Natural killer cell (primary cell): ENCODE results near the gene ZNF764. TPM values are rescaled to one million over a fixed set of nuclear protein-coding genes. Genes with fewer than 3 reads are reported as not detected.
A peak's percentile ranks its signal among the peaks of the same experiment; 100 is the strongest.

ENCODE experiments used
- ATAC-seq, 3 donors: fragments of 150-1000 bp in 2 of 3; fragments of 200-7000 bp in 1 of 3; cut with Tn5 transposase; 1 replicate in 1 of 3; 2 replicates in 2 of 3; pipeline ENCODE4 v1.10.0; 2021; ENCODE audit warnings: mild to moderate bottlenecking in 2 of 3, moderate library complexity in 2 of 3
- DNase-seq, 2 donors: peaks; one replicate each; pipeline versions ENCODE4 v3.0.0 to v3.0.0-alpha.2; 2013 to 2021; ENCODE audit warnings: mixed read lengths in 1 of 2
- H3K27ac ChIP-seq: one replicate; pipeline ENCODE4 v1.5.1; 2013; ENCODE audit warnings: mild to moderate bottlenecking, low read length
- H3K27me3 ChIP-seq: one replicate; pipeline ENCODE4 v1.6.1; 2013; ENCODE audit warnings: low read length; ENCODE audit not compliant: control insufficient read depth, insufficient read depth
- H3K36me3 ChIP-seq: one replicate; pipeline ENCODE4 v1.6.1; 2013; ENCODE audit warnings: low read length; ENCODE audit not compliant: control insufficient read depth, insufficient read depth
- H3K4me1 ChIP-seq: one replicate; pipeline ENCODE4 v1.6.1; 2013; ENCODE audit warnings: low read length; ENCODE audit not compliant: control insufficient read depth, insufficient read depth
- H3K4me3 ChIP-seq: one replicate; pipeline ENCODE4 v1.5.1; 2013; ENCODE audit warnings: low read length
- H3K9me3 ChIP-seq: one replicate; pipeline ENCODE4 v1.6.1; 2013; ENCODE audit warnings: low read length; ENCODE audit not compliant: control insufficient read depth, insufficient read depth
- H3K27ac Mint-ChIP-seq, 2 donors: one replicate each; pipeline ENCODE4 v1.8.0; 2022; ENCODE audit warnings: mild to moderate bottlenecking in 2 of 2, mixed read lengths in 2 of 2, moderate library complexity in 1 of 2
- H3K27me3 Mint-ChIP-seq, 2 donors: one replicate each; pipeline ENCODE4 v1.8.0; 2022; ENCODE audit warnings: low read depth in 2 of 2, mixed read lengths in 2 of 2
- H3K36me3 Mint-ChIP-seq: one replicate; pipeline ENCODE4 v1.8.0; 2022; ENCODE audit warnings: mixed read lengths
- H3K4me1 Mint-ChIP-seq, 2 donors: one replicate each; pipeline ENCODE4 v1.8.0; 2022; ENCODE audit warnings: mixed read lengths in 2 of 2
- H3K4me3 Mint-ChIP-seq: one replicate; pipeline ENCODE4 v1.8.0; 2022; ENCODE audit warnings: mild to moderate bottlenecking, moderate library complexity, mixed read lengths
- H3K9me3 Mint-ChIP-seq, 2 donors: one replicate each; pipeline ENCODE4 v1.8.0; 2022; ENCODE audit warnings: mixed read lengths in 2 of 2
- CTCF ChIP-seq: fragments of 200-600 bp; IDR thresholded peaks from one replicate; pipeline ENCODE4 v1.8.0; 2022; ENCODE audit warnings: antibody characterized with exemption
- WGBS: methylation state at CpG from one replicate; pipeline ENCODE4 v1.1.7; 2013; ENCODE audit warnings: missing lambda C conversion rate; ENCODE audit not compliant: insufficient coverage; 5-methylcytosine and 5-hydroxymethylcytosine counted together
- intact Hi-C: fragments of 100-400 bp; cut with micrococcal nuclease; formaldehyde crosslinking; loops from one replicate; pipeline ENCODE4 v1.14.2; 2022
- total RNA-seq, 4 donors: library from RNA; stranded (reverse); fragments of 120-200 nt in 1 of 4; gene quantifications; one replicate each; pipeline versions ENCODE4 v1.2.3 to v1.2.4, GENCODE V29; 2013 to 2022

ZNF764 gene
- total RNA-seq, 3 donors from 2014 or later (not counting 1 experiment from before 2014, with no cell fraction given) = 9.6 to 13.0 (median 11.7) TPM

GRCh38 chr16:30588651-30589050 is 30.5 kb upstream of the ZNF764 start:
- Histone ChIP-seq H3K27me3 (no peaks in the 10 kb centered on the region), H3K4me3 (no peak overlapping the region), H3K9me3 (no peaks in the 10 kb centered on the region), H3K27ac (no peak overlapping the region), H3K4me1 (peaks cover 14% of the 10 kb centered on the region), H3K36me3 (no peaks in the 10 kb centered on the region)
- H3K27me3 Mint-ChIP-seq = no peaks in the 10 kb centered on the region
- no peak for DNase-seq
- no peak for TF ChIP-seq CTCF
- WGBS = 100% methylated on average over 2 of the region's 2 CpGs
- no peaks in the 10 kb centered on the region for H3K9me3 Mint-ChIP-seq
- no peak overlapping the region for H3K27ac Mint-ChIP-seq
- no peaks in the 10 kb centered on the region for H3K36me3 Mint-ChIP-seq
- no peak overlapping the region for H3K4me3 Mint-ChIP-seq
- no peak for ATAC-seq
- intact Hi-C loops = loop anchor here (5.0 kb wide), 1 partner anchor 51 kb away; no protein-coding TSS in a partner anchor
- H3K4me1 Mint-ChIP-seq = peaks cover 9 to 14% of the 10 kb centered on the region in 2 donors

- under 1% methylated on average over 49 of the region's 50 CpGs for WGBS
- peaks cover 14% of the 10 kb centered on the region for H3K4me1 ChIP-seq
- no peaks in the 10 kb centered on the region for H3K27me3 Mint-ChIP-seq
- peaks cover 9 to 14% of the 10 kb centered on the region in 2 donors for H3K4me1 Mint-ChIP-seq
- intact Hi-C loops = loop anchor here (1.0 to 5.0 kb wide), 2 partner anchors 13 to 48 kb away; no protein-coding TSS in a partner anchor
- peak within 1 kb of the TSS; percentile 90 for H3K4me3 Mint-ChIP-seq
- H3K9me3 Mint-ChIP-seq = no peaks in the 10 kb centered on the region
- H3K4me3 ChIP-seq = peak within 1 kb of the TSS; percentile 58
- H3K9me3 ChIP-seq = no peaks in the 10 kb centered on the region
- TF ChIP-seq CTCF = no peak
- DNase-seq = peak; percentile 85 to 97
- peaks cover 12% of the 10 kb centered on the region for H3K36me3 ChIP-seq
- ATAC-seq = peak; percentile 98 to 99 (median 99)
- H3K27ac ChIP-seq = peak within 1 kb of the TSS; percentile 26
- no peaks in the 10 kb centered on the region for H3K36me3 Mint-ChIP-seq
- H3K27ac Mint-ChIP-seq = peak within 1 kb of the TSS; percentile 86 to 87
- no peaks in the 10 kb centered on the region for H3K27me3 ChIP-seq
These were observed 27.4 kb upstream of the ZNF764 start, which contains the start of gene ZNF785 for GRCh38 chr16:30585400-30586191. TSS of gene ZNF785 (minus strand) at chr16:30585697. CDS start at chr16:30585611, 86 bp downstream.

- no peak for TF ChIP-seq CTCF
- H3K27me3 ChIP-seq = no peaks in the 10 kb centered on the region
- peaks cover 14% of the 10 kb centered on the region for H3K4me1 ChIP-seq
- Mint-ChIP-seq H3K27me3 (no peaks in the 10 kb centered on the region), H3K27ac (peak overlapping the region; percentile 67 to 87), H3K36me3 (no peaks in the 10 kb centered on the region), H3K9me3 (no peaks in the 10 kb centered on the region), H3K4me1 (peaks cover 9 to 14% of the 10 kb centered on the region in 2 donors), H3K4me3 (peak overlapping the region; percentile 90)
- peak; percentile 4 to 21 (median 15) for ATAC-seq
- DNase-seq = no peak
- H3K9me3 ChIP-seq = no peaks in the 10 kb centered on the region
- intact Hi-C loops = loop anchor here (1.0 to 5.0 kb wide), 2 partner anchors 13 to 48 kb away; no protein-coding TSS in a partner anchor
- H3K27ac ChIP-seq = peak overlapping the region; percentile 26
- peak overlapping the region; percentile 58 for H3K4me3 ChIP-seq
- 2% methylated on average over 23 of the region's 23 CpGs for WGBS
- H3K36me3 ChIP-seq = peaks cover 12% of the 10 kb centered on the region
These were observed 26.8 kb upstream of the ZNF764 start for GRCh38 chr16:30585022-30585399.
